Tibial nerve (tissue), 4 donors: ENCODE measurements around the gene DENND5B.

ENCODE experiments used
- CTCF ChIP-seq, 5 experiments: fragments of 200-600 bp in 3 of 5; fragments of 450-650 bp in 2 of 5; sonication (generic) in 3 of 5; IDR thresholded peaks; one replicate each; pipeline ENCODE4 v1.5.1; 2016 to 2019; ENCODE audit warnings: antibody characterized with exemption in 5 of 5, mild to moderate bottlenecking in 3 of 5, moderate library complexity in 2 of 5
- EP300 ChIP-seq, 2 donors: sonication (generic); formaldehyde crosslinking; IDR thresholded peaks; one replicate each; pipeline ENCODE4 v1.6.1; 2017; ENCODE audit warnings: antibody characterized with exemption in 2 of 2, mild to moderate bottlenecking in 1 of 2
- POLR2A ChIP-seq, 2 donors: fragments of 450-650 bp; IDR thresholded peaks; one replicate each; pipeline ENCODE4 v1.6.1; 2017; ENCODE audit warnings: antibody characterized with exemption in 2 of 2, mild to moderate bottlenecking in 2 of 2, moderate library complexity in 2 of 2

GRCh38 chr12:31536672-31537071, 54.3 kb downstream of the DENND5B start:
- TF ChIP-seq CTCF (IDR thresholded peaks at IDR 0.05) (no peak), POLR2A (IDR thresholded peaks at IDR 0.05) (no peak), EP300 (IDR thresholded peaks at IDR 0.05) (no peak)
